Activated CD8-positive, alpha-beta memory T cell treated with anti-CD3 and anti-CD28 coated beads, Interleukin-2, amount 50 U/mL, for 24 hours (primary cell): ENCODE results near the gene PLEKHN1.
A peak's percentile ranks its signal among the peaks of the same experiment; 100 is the strongest.
"Not testable (repeated sequence)": the region's sequence is repeated elsewhere in the genome, so short reads cannot be mapped to it uniquely, and the experiment has no call there.

ENCODE experiments used
- DNase-seq: peaks from one replicate; pipeline ENCODE4 v3.0.0-alpha.2; 2020; ENCODE audit errors: extremely low read depth

PLEKHN1 gene

DNA sequence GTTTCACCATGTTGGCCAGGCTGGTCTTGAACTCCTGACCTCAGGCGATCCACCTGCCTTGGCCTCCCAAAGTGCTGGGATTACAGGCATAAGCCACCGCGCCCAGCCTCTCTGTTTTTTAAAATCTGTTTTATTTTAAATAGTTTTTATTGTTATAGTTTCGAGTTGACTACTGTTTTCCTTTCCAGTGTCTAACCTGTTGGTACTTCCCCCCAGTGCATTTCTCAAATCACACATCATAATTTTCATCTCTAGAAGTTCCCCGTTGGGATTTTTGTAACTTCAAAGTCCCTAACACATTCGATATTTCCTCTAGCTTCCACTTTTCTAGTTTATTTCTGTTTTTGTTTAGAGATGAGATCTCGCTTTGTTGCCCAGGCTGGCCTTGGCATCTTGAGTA lies 26.1 kb downstream of the PLEKHN1 start:
- no peak for DNase-seq

GRCh38 chr1:993379-993995 lies 27.2 kb downstream of the PLEKHN1 start:
- DNase-seq = no peak

- DNase-seq = not testable (repeated sequence)
Observed at GRCh38 chr1:994546-994945, 28.3 kb downstream of the PLEKHN1 start.

DNA sequence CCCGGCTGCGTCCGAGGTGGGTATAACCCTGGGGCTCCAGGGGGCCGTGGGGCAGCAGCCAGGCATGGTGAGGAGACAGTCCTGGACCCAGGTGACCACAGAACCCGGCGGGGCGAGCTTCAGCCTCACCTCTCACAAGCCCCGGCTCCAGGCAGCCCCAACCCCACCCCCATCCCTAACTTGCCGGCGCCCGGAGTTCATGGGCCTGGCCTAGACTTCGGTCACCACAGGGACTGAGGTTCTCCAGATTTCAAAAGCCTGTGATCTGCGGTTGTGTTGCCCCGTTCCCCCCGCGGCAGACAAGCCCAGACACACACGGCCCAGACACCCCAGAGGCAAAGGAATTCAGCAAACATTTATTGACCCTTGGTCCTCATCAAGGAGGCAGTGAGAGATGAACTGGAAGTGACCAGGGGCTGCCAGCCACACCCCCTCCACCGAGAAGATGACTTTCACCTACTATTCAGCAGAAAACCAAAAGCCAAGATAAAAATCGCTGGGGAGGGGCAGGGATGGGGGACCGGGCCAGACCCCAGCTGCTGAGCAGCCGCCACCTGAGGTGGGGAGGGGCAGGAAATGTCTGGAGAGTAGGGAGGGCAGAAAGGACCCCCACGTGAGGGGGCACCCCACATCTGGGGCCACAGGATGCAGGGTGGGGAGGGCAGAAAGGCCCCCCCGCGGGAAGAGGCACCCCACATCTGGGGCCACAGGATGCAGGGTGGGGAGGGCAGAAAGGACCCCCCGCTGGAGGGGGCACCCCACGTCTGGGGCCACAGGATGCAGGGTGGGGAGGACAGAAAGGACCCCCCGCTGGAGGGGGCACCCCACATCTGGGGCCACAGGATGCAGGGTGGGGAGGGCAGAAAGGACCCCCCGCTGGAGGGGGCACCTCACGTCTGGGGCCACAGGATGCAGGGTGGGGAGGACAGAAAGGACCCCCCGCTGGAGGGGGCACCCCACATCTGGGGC lies 29.7 kb downstream of the PLEKHN1 start:
- DNase-seq = no peak

DNA sequence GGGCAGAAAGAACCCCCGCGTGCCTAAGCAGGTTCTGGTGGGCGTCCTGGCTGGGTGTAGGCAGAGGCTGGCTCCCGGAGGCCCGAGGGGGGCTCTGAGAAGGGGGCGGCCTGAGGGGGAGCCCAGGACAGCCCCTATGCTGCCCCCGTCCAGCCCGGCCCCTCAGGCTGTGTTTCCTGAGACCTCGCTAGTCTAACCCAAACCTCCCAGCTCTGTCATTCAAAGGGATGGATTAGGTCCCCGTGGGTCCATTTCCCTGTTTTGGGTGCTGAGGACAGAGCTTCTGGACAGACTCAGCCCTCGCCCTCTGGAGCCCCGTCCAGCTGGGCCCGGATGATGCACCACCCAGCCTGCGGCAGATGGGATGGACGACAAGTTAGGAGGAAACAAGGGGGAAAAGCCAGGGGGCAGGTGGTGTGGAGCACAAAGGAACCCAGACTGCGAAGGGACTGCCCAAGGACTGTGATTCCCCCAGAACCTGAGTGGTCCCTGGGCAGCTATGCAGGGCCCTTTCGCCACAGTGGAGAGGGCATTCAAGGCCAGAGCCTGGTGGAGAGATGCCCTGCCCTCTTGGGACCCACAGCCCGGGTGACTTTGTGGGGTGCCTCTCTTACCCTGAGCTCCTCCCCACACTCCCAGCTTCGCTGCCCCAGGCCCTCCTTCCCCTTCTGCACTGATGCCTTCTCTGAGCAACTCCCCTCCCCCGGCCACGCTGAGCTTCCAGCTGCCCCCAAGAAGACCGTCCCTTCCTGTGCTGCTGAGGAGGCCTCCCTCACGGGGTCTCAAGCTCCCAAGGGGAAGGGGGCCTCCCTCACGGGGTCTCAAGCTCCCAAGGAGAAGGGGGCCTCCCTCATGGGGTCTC lies 30.8 kb downstream of the PLEKHN1 start:
- DNase-seq = no peak

- DNase-seq = no peak
Observed at GRCh38 chr1:997713-997992, 31.4 kb downstream of the PLEKHN1 start.

GRCh38 chr1:997993-998744 lies 31.9 kb downstream of the PLEKHN1 start:
- DNase-seq = no peak

GRCh38 chr1:998745-998994 lies 32.4 kb downstream of the PLEKHN1 start:
- no peak for DNase-seq

GRCh38 chr1:998995-999724 lies 32.9 kb downstream of the PLEKHN1 start:
- DNase-seq = no peak

DNA sequence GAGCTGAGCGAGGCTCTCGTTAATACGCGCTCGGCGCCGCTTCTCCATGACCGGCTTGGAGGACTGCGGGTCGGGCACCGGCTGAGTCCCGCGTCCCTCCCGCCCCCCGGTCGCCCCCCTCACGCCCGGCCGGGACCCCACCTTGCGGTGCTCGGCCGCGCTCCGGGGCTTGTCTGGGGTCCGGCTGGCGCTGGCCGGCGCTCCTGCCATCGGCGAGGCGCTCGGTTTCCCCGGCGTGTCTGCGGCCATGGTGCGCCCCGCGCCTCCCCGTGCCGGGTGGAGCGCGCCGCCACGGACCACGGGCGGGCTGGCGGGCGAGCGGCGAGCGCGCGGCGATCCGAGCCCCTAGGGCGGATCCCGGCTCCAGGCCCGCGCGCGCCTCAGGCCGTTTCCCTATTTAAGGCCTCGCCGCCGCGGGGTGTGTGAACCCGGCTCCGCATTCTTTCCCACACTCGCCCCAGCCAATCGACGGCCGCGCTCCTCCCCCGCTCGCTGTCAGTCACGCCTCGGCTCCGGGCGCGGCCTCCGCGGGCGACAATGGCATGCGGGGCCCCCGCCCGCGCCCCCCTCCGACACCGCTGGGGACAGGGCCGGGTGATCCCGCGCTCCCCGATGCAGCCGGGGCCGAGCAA lies 33.6 kb downstream of the PLEKHN1 start, which contains the start of gene HES4:
Gene HES4 (minus strand): TSS at position 373 of the 632 bp plus-strand sequence. CDS start 124 bp downstream, at position 249.
- DNase-seq = no peak

GRCh38 chr1:1000357-1001056 lies 34.2 kb downstream of the PLEKHN1 start:
- peak; percentile 25 for DNase-seq

GRCh38 chr1:1001057-1001783 lies 34.9 kb downstream of the PLEKHN1 start:
- no peak for DNase-seq

DNA sequence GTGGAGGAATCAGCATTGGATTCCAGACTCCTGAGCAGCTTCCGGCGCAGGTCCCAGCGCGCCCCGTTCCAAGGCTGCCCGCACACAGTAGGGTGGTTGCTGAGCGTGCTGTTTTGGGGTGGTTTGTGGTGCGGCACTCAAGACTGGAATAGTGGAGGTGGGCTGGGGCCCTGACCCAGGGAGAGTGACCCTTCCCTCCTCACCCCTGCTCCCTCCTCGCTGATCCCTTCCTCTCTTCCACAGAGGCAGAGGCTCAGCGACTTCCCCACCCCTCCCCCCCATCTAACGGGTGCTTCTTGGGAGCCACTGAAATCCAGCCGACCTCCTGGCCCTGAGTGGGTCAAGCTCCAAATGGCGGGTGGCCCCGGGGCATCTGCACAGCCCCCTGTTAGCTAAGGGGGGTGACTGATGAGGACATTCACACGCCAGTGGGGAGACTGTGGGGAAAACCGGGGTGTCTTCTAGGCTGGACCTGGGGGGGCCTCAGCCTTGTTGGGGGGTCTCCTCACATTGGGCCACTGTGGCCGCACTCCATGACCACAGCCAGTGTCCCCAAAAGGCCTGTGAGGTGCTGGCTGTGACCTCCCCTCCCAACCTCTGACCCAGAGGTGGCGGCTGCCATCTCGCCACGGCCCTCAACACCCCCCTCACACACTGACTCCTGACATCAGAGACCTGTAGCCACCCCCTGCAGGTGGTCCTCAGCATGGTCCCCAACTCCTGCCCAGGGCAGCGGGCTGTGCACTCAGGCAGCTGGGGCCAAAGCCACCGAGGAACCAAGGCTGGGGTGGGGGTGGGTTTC lies 37.5 kb downstream of the PLEKHN1 start:
- no peak for DNase-seq

- DNase-seq = no peak
Observed at GRCh38 chr1:1004420-1004779, 38.1 kb downstream of the PLEKHN1 start.

GRCh38 chr1:1004780-1005697 lies 38.8 kb downstream of the PLEKHN1 start:
- no peak for DNase-seq

- DNase-seq = no peak
Observed at GRCh38 chr1:1005774-1006304, 39.6 kb downstream of the PLEKHN1 start.
